IPS DF 4.7 (cell line): ENCODE measurements around the gene RAD23A.
"Not testable (repeated sequence)": the region's sequence is repeated elsewhere in the genome, so short reads cannot be mapped to it uniquely, and the experiment has no call there.

Experiments used
- DNase-seq: peaks from one replicate; pipeline ENCODE4 v3.0.0-alpha.2; 2013; ENCODE audit warnings: low spot score; ENCODE audit errors: extremely low read depth

RAD23A gene

GRCh38 chr19:12937927-12938778 lies 7.5 kb upstream of the RAD23A start, which contains the start of gene CALR:
Gene CALR (plus strand): TSS chr19:12938609. CDS start chr19:12938680, 71 bp downstream.
- peak; percentile 94 for DNase-seq

- no peak for DNase-seq
Observed at GRCh38 chr19:12938779-12939601, 6.7 kb upstream of the RAD23A start.

GRCh38 chr19:12939975-12940423 lies 5.7 kb upstream of the RAD23A start:
- DNase-seq: no peak

GRCh38 chr19:12940897-12941296 lies 4.8 kb upstream of the RAD23A start:
- DNase-seq: no peak

- no peak for DNase-seq
Observed at GRCh38 chr19:12943437-12944044, 2.1 kb upstream of the RAD23A start.

GRCh38 chr19:12944104-12944674 lies 1.5 kb upstream of the RAD23A start:
- DNase-seq: no peak

GRCh38 chr19:12946092-12946721 lies 545 bp downstream of the RAD23A start:
- DNase-seq: no peak

- no peak for DNase-seq
Observed at GRCh38 chr19:12946731-12947496, 1.3 kb downstream of the RAD23A start.

GRCh38 chr19:12947702-12948611 lies 2.3 kb downstream of the RAD23A start:
- DNase-seq: no peak

- DNase-seq: no peak
Observed at GRCh38 chr19:12948612-12949362, 3.1 kb downstream of the RAD23A start.

- no peak for DNase-seq
Observed at GRCh38 chr19:12949363-12950283, 4.0 kb downstream of the RAD23A start.

- DNase-seq: not testable (repeated sequence)
Observed at GRCh38 chr19:12952050-12952449, 6.4 kb downstream of the RAD23A start.

GRCh38 chr19:12952488-12953137 lies 7.0 kb downstream of the RAD23A start:
- no peak for DNase-seq

- DNase-seq: no peak
Observed at GRCh38 chr19:12953138-12953798, 7.6 kb downstream of the RAD23A start.

- DNase-seq: no peak
Observed at GRCh38 chr19:12953799-12954611, 8.3 kb downstream of the RAD23A start.

- DNase-seq: no peak
Observed at GRCh38 chr19:12954612-12954962, 8.9 kb downstream of the RAD23A start.
